HG03565 (cell line): ENCODE data around the gene SLC39A13.

Experiments
- ATAC-seq: cut with Tn5 transposase; IDR thresholded peaks from one replicate; pipeline ENCODE4 v1.9.1; 2021; ENCODE audit warnings: mild to moderate bottlenecking, moderate library complexity; ENCODE audit not compliant: unreplicated experiment

SLC39A13 gene

GRCh38 chr11:47399860-47400767 is 8.3 kb upstream of the SLC39A13 start:
- ATAC-seq, result no peak

- ATAC-seq, result peak; percentile 72
These were observed 7.6 kb upstream of the SLC39A13 start for GRCh38 chr11:47400768-47401279.

- ATAC-seq, result no peak
These were observed 5.3 kb upstream of the SLC39A13 start for GRCh38 chr11:47403135-47403534.

- no peak for ATAC-seq
These were observed 4.8 kb upstream of the SLC39A13 start for GRCh38 chr11:47403571-47403970.

GRCh38 chr11:47406896-47407745 is 1.3 kb upstream of the SLC39A13 start:
- no peak for ATAC-seq

- no peak for ATAC-seq
These were observed 429 bp downstream of the SLC39A13 start for GRCh38 chr11:47408598-47409439.

- no peak for ATAC-seq
These were observed 1.3 kb downstream of the SLC39A13 start for GRCh38 chr11:47409440-47410369.

GRCh38 chr11:47410370-47411264 is 2.2 kb downstream of the SLC39A13 start:
- ATAC-seq, result no peak

GRCh38 chr11:47411884-47412746 is 3.7 kb downstream of the SLC39A13 start:
- ATAC-seq, result no peak

- ATAC-seq, result no peak
These were observed 5.0 kb downstream of the SLC39A13 start for GRCh38 chr11:47413351-47413750.

- ATAC-seq, result no peak
These were observed 5.7 kb downstream of the SLC39A13 start for GRCh38 chr11:47413908-47414684.

GRCh38 chr11:47414685-47415070 is 6.3 kb downstream of the SLC39A13 start:
- ATAC-seq, result no peak

- ATAC-seq, result no peak
These were observed 6.9 kb downstream of the SLC39A13 start for GRCh38 chr11:47415091-47415854.

- ATAC-seq, result no peak
These were observed 7.6 kb downstream of the SLC39A13 start for GRCh38 chr11:47415949-47416472.

GRCh38 chr11:47417712-47418111 is 9.3 kb downstream of the SLC39A13 start:
- ATAC-seq, result no peak
